Activated CD8-positive, alpha-beta memory T cell treated with anti-CD3 and anti-CD28 coated beads for 24 hours (primary cell): ENCODE measurements around the gene MIPEP.

ENCODE experiments used
- DNase-seq: peaks from one replicate; pipeline ENCODE4 v3.0.0-alpha.2; 2020

MIPEP gene

DNA sequence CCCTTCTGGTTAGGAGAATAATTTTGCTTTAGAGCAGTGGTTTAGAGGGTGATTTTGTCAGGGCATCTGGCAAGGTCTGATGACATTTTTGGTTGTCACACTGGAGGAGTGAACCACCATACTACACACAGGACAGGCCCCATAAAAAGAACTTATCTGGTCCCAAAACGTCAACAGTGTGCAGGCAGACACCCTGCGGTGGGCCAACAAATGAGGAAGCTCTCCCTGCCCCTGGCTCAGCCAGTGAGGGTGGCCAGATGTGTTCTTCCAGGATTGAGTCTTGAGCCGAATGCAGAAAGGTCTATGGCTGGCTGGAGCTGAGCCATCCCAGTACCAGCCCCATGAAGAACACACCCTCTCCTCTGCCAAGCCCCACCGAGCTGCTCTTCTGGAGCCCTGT is 149.2 kb downstream of the MIPEP start:
- no peak for DNase-seq

DNA sequence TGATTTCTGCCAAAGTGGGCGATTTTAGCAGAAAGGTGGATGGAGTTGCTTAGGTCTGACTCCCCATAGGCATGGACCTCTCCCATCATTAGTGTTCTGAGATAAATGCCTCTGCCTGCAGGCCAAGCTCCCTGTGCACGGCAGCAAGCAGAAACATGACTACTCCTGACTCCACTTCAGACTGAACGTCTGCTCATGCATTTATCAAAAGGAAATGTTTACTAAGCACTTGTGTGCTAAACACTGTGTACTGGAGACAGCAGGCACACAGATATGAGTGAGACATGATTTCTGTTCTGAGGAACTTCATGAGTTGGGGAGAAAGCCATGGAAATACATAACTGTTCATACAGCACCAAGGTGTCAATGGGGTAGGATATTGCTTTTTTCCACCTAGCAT is 149.6 kb downstream of the MIPEP start:
- no peak for DNase-seq

DNA sequence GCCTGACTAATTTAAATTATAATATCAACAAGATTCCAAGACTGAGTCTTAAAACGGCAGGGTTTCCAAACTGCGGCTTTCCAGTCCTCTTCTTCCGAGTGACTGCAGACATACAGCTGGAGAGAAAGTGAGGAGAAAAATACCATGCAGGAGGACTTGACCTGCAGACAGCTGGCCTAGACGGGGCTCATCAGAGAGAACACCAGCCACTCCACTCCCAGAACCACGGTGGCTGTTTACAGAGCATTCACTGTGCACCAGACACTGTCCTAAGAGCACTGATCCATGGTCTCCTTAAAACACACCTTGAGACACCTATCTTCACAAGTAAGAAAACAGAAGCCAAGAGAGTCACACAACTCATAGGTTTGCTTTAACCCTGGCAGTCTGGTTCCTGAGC is 152.7 kb downstream of the MIPEP start:
- no peak for DNase-seq

DNA sequence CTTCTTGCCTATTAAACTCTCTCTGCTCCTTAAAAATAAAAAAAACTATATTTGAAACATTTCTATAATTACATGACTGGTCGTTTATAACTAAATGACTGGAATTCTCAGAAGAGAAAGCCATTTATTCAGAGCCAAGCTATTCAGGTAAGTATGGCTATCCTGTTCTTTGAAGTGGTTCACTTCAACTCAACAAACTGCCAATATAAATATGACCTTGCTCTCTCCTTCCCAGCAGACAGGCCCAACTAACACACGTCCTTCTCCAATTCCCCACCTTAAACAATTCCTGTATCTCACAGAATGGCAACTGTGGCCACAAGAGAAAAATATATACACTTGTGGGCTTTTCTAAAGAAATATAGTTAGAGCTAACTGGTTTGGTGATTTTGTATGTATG is 153.9 kb downstream of the MIPEP start:
- DNase-seq, result no peak

DNA sequence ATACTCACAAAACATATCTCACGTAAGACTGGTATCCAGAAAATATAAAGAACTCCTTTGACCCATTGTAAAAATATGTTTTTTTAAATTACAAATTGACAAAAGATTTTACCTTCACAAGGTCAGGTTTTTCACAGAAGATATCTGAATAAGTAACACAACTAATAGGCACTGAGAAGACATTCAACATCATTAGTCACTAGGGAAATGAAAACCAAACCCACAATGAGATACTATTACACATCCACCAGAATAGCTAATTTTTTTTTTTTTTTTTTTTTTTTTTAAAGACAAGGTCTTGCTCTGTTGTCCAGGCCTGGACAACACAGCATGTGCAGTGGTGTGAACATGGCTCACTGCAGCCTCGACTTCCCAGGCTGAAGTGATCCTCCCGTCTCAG is 157.5 kb downstream of the MIPEP start:
- no peak for DNase-seq

DNA sequence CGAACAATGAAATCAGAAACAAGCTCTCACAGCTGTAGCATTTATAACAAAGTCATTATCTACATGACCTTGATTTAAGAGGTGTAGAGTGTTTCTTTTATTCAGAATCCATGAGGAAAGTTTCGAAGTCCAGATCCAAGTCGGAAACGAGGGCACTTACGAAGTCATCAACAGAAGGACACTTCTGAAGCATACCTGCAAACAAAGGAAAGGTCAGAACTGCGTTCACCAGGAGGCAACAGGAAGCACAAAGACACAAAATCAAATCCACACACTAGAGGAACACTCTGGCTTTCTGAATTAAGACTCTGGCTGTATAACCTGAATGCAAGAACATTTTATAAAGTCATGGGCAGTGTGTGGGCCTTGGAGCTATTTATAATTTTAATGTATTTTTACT is 158.9 kb downstream of the MIPEP start:
- no peak for DNase-seq

DNA sequence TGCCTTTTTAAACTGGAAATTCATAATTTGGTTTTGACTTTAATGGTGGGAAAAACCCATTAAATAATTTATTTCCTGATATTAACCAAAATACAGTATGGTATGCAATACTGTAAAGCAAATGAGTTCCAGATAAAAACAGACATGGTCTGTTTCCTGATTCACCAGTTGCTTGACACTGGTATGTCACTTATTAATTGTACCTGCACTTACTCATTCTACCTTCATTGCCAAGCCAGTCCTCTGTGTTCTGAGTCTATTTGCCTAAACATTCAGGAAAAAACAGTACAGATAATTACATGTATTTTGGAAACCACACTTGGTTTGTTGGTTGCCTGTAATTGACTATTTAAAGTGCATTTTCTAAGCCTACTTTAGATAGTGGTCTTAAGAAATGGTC is 159.7 kb downstream of the MIPEP start:
- no peak for DNase-seq

DNA sequence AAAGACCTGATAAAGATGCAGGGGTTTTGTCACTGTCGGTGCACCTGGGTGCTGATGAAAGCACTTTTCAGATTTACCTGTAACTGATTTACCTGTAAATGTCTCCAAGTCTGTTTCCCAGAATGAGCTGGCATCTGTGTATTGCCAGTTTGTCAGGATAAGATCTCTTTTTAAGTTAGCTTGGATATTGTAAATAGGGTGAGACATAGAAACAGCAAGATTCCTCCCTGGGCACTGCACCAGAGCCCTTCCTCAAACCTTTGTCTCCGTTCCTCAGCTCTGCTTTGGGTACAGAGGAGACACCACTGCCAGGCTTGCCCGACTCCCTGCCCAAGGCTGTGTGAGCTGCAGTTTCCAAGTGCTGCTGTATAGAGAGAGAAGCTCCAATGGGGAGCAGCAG is 160.4 kb downstream of the MIPEP start:
- DNase-seq, result no peak

DNA sequence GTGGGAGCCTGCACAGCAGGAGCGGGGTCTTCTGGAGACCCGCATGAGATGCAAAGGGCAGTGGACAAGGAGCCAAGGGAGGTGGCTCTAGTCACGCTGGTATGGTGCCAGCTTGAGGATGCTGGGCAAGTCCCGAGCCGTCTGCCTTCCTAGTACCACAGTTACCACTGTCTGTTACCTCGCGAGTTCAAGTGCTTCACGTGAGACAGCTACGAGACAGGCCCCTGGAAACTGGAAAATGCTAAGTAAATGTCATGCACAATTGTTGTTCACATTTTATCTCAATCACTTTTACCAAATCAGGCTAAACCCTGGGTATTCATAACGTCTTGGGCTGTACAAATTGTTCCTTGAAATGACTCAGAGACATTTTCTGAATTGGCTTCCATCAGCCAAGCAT is 163.3 kb downstream of the MIPEP start:
- DNase-seq, result no peak

DNA sequence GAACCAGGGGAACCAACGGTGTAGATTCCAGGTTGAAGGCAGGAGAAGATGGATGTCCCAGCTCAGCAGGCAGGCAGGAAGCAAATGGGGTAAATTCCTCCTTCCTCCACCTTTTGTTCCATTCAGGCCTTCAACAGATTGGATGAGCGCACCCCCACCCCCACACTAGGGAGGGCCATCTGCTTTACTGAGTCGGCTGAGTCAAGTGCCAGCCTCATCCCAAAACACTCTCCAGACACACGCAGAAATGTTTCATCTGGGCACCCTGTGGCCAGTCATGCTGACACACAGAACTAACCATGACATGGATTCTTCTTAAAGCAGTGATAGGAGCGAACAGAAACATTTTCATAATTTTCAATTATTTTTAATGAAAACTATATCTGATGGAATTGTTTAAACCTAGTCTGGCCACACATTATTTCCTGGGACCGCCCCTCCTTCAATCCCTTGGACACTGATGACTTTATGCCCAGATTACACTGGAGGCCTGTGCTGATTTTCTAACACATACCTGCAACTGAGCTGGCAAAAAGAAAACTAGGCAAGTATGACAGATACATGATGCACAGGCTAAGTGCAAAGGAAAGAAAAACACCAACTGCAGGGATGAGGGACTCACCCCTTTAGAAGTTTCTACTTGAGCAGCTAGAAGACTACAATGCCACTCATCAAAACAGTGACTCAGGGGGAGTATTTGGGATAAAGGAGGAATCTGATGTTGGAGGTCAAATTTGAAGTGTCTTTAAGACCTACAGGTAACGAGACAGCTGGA is 164.8 kb downstream of the MIPEP start:
- no peak for DNase-seq

DNA sequence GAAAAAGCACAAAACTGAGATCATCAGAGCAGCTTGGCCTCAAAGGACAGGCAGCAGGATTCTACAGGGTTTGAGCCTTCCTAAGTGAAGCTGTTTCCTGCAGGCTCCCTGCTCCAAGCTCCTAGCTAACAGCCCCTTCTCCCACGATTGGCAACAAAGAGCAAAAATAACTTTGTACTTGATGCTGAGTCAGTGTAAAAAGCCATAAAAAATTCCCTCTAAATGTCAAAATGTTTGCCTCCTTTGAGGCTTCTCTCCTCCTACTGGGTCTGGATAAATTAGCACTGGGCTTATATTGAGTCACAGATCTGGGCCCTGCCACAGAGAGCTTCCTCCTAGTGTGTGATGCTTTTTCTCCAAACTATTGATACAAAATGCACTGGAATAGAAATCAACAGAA is 165.7 kb downstream of the MIPEP start:
- DNase-seq, result no peak

DNA sequence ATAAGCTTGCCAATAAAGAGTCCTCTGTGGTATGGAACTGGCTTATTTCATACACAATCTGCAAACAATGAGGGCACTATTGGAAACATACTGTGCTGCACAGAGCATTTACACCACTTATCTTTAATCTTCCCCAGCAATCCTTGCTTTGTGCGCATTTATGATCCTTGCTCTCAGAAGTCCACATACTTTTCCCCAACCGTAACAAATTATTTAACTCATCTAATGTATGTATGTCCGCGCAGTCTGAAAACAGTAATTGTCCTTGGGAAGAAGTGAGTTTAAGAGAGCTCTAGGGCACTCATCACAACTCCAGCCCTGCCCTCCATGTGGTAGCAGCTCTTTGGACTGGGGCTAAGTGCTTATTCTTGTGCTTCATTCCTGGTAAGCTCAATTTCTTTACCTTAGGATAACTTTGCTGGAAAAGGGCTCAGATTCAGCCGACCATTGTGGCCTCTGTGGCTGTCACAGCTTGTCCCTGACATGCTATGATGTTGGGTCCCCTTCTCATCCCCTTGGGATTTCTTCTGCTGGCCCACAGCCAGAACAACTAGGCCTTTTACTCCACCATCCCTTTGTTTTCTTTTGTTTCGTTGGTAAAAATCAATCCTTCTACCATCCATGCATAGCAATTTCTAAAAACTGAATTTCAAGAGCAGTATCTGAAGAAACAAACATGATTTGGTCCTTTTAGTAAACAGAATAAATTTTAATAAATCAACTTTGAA is 166.3 kb downstream of the MIPEP start:
- no peak for DNase-seq

DNA sequence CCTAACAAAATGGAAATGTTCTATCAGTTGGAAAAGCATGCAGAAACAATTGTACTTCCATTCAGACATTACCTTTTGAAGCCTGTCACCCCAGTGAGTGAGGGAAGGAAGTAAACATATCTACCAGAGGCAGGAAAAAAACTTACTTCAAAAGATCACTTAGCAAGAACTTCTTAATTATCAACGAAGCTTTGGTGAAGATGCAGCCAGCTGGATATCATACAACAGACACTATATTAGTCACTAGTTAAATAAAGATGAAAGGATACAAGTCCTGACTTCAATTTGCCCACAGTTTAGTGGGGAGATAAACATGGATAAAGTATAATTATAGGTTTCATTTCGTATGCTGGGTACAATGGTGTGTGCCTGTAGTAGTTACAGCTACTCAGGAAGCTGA is 170.2 kb downstream of the MIPEP start:
- no peak for DNase-seq

DNA sequence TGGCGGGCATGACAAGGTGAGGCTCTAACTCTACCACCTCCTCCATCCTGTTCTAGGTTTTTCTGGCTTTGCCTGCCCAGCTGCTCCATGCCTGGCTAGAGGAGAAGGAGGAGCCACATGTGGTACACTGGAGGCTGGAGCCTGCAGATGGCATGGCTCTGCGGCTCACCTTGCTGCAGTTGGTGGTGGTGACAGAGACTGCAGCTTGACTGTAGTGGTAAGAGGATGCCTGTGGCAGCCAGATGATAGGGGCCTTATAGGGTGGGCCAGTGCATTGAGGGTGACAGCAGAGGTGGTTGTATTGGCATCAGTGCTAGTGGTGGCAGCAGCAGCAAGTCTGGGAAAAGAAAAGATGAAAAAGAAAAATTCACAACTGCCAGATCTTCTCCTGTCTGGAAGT is 172.8 kb downstream of the MIPEP start:
- DNase-seq, result no peak

DNA sequence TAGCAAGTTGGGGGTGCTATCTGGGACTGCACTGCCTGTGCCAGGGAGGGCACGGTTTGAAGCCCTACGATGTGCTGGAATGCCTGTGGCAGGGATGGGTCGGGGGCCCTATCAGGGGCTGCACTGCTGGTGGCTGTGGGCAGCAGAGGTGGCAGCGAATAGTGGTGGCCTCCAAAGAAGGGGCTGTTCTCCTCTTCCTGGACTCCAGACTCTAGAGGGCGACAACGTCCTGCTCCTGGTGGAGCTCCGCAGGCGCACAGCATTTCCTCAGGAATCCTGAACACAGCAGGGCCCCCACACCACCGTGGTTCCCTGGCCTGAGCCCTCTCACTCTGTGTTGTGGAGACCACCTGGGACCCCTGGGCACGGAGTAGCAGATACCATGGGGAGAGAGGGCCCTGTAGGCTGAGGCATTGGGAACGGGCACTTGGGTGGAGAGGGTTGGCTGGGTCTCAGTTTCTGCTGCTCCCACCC is 173.4 kb downstream of the MIPEP start:
- DNase-seq, result no peak

DNA sequence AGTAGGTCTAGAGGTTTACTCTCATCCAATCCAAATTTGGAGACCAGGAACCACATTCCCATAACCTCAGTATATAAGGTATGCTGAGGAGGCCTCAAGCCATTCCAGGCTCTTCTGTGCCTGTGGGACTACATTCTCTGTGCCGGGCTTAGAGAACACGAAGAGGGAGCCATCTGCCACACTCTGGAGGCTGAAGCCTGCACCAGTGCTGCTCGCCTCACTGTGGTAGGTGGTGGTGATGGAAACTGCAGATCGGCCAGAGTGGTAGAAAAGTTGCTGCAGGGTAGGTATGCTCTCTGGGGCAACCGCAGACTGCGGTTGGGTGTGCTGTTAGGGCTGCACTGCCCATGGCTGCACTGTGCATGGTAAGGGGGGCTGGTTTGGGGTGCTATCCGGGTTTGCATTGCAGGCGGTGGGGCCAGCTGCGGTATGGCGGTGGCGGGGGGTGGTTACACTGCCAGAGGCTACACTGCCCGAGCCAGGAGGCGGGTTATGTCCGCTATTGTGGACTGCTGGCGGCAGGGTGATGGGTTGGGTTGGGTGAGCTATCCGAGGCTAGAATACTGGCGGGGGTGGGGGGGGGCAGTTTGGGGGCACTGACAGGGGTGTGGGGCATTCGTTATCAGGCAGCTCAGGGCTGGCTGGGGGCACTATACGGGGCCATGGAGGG is 174.0 kb downstream of the MIPEP start:
- DNase-seq, result no peak

DNA sequence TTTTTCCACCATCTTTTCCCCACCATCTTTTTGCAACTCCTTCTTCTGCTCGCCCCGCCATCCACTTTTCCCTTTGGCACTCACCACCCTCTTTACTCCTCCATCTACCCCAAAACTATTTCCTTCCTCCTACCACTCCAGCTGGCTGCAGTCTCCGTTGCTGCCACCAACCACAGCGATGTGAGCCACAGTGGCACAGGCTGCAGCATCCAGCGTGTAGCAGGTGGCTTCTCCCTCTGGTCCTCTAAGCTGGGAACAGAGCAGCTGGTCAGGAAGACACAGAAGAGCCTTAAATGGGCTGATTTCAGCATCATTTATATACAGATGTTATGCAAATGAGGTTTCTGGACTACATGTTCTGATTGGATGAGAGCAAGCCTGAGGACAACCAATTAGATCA is 174.5 kb downstream of the MIPEP start:
- DNase-seq, result no peak

DNA sequence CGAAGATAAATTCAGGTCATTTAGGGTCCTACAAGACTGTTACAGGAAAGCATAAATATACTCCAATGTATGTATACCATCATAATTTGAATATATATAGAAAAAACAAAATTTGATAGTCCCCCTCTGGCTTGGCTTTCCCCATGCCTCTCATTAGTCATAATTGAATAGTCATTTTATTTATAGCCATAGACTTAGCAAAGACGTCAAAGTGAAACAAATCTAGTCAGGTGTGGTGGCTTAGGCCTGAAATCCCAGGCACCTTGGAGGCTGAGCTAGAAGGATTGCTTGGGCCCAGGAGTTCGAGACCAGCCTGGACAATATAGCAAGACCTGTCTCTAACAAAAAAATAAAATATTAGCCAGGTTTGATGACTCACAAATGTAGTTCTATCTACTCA is 177.8 kb downstream of the MIPEP start:
- no peak for DNase-seq

DNA sequence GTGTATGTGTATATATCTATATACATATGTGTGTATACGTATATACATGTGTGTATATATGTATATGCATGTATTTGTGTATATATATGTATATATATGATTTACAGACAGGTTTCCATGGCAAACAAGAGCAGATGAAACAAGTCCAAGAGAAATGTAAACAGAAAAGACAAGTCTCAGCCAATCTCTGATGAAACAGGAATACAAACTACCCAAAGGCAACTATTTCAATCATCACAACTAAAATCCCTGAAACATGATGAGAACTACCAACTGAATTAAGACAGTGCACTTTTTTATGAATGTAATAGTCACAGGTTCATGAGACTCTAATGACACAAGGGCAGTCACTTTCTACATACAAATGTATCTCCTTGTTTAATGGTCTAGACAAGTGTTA is 178.8 kb downstream of the MIPEP start:
- DNase-seq, result no peak

DNA sequence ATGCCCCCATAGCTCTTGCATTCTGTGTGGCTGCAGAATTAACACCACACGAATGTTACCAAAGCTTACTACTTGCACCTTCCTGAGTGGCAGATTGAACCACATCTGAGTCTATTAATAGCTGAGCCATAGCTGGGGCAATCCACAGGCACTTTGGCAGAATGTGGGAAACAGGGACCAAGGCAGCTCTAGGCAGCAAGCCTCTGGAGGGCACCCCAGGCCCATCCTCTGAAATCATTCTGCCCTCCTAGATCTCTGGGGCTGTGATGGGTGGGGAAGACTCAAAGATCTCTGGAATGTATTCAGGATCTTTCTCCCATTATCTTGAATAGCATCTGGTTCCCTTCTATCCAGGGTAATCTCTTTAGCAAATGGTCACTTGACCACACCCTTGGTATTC is 179.7 kb downstream of the MIPEP start:
- DNase-seq, result no peak

DNA sequence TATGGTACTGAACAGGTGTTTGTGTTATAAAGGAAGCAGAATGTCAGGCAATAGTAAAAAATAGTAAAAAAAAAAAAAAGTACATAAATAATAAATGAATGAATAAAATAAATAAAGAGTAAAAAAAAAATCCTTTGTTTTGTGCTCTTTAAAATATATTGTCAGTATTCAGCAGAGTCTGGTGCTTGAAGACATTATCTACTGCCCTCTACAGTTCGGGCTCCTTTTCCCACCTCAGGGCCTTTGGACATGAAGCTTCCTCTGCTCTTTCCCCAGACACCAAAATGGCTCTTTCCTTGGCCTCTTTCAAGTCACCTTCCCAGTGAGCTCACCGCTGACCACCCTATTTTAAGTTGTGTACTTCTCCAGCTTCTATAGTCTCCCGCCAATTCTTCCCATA is 181.5 kb downstream of the MIPEP start:
- no peak for DNase-seq

DNA sequence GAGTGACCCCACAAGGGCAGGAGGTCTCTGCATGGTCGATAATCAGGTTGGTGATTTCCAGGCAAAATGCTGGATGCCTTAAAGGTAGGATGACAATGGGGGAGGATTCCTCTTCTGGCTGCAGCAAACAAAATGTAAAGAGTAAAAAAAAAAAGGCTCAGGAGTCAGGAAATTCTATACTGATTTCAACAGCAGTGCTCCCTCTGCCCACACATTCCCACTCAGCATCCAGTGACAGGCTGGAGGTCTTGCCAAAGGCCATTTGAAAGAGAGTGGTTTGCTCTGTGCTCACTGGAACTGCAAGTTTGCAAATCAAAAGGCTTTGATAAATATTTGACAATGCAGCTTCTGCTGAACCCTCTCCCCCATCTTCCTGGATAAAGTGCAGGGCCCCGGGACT is 183.6 kb downstream of the MIPEP start:
- no peak for DNase-seq

DNA sequence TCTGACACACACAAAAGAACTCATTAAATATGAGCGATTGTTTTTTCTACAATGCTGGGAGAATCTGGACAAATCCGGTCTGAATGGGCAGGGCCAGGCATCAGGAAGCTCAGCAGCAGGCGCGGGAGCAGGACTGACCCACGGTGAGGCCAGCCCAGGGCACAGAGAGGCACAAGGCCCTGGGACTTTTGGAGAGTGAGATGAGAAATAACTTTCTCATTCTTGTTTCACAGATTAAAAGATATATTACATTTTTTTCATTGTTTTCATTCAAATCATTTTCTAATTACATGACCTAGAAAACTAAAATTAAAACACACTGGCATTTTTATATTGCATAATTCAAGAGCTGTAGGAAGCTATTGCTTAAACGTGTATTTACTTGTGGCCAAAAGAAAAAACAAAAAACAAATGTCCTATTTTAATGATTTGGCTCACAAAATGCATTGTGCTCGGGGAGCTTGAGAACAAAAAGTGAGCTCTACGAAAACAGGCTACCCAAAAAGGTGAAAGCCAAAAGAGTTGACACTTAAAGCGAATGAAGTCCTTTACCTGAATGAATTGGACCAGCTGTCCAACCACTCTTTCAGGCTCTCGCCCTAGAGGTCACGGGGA is 185.8 kb downstream of the MIPEP start:
- no peak for DNase-seq

DNA sequence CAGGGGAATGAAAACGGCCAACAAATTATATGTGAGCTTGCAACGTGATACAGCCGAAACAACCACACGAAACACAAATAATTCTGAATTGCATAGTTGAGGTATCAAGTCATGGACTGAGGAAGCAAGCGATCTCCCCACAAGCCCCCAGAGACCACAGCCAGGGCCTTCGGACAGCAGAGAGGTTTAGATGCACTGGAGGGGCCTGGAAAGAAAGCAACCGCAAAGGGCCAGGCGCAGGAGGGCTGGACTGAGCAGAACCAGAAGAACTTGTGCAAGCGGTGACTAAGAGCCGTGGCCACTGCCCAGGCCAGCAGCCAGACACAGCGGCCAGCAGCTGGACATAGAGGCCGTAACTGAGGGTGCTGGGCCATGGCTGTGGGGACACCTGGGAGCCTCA is 187.6 kb downstream of the MIPEP start:
- no peak for DNase-seq
